ENCODE data around the gene UBE2G1. TPM values are rescaled to one million over a fixed set of nuclear protein-coding genes. Genes with fewer than 3 reads are reported as not detected.

UBE2G1 gene
- polyA plus RNA-seq, 1 donor (not counting 4 experiments of a cell fraction or from before 2014, with no cell fraction given), result 86.2 TPM

GRCh38 chr17:4406386-4406785 lies 39.9 kb upstream of the UBE2G1 start:
- H4K20me1 ChIP-seq (ENCODE audit: control insufficient read depth, extremely low read depth, insufficient read depth, low read length), result no peaks in the 10 kb centered on the region
- no peak for DNase-seq (ENCODE audit: low read depth, low spot score)
- H3K9ac ChIP-seq (ENCODE audit: control insufficient read depth, extremely low read depth, insufficient read depth, low read length), result no peak overlapping the region
- no peak for FAIRE-seq
- H3K4me3 ChIP-seq (ENCODE audit: control insufficient read depth in 2 of 3, extremely low read depth in 1 of 3, insufficient read depth in 2 of 3, low read depth in 1 of 3, low read length in 3 of 3), result no peak overlapping the region
- H3K27me3 ChIP-seq (ENCODE audit: control insufficient read depth, extremely low read depth, insufficient read depth, low read length), result no peaks in the 10 kb centered on the region
- H3K36me3 ChIP-seq (ENCODE audit: control insufficient read depth in 2 of 2, extremely low read depth in 1 of 2, insufficient read depth in 2 of 2, low read length in 2 of 2), result no peaks in the 10 kb centered on the region
- dilution Hi-C loops (cut with MboI; ENCODE audit: extremely low pct_ligation_motif_present, low sequenced_read_pairs), result loop anchor here (25.0 kb wide), 1 partner anchor 94 kb away; no protein-coding TSS in a partner anchor
- H3K27ac ChIP-seq (ENCODE audit: control insufficient read depth, insufficient read depth, low read length), result no peak overlapping the region
- no peaks in the 10 kb centered on the region for H3K79me2 ChIP-seq (ENCODE audit: control insufficient read depth, insufficient read depth, low read length)
- no peak overlapping the region for H2AFZ ChIP-seq (ENCODE audit: control insufficient read depth, low read length)
- H3K9me3 ChIP-seq (ENCODE audit: control insufficient read depth, low read depth, low read length), result no peaks in the 10 kb centered on the region
- H3K9me1 ChIP-seq (ENCODE audit: control insufficient read depth, extremely low read depth, insufficient read depth, low read length), result no peaks in the 10 kb centered on the region
- peaks cover 20% of the 10 kb centered on the region for H3K4me1 ChIP-seq (ENCODE audit: control insufficient read depth, extremely low read depth, insufficient read depth, low read length)
- TF ChIP-seq EZH2 (IDR thresholded peaks at IDR 0.05; ENCODE audit: low read length), result no peak
- TF ChIP-seq, protein P1, sequence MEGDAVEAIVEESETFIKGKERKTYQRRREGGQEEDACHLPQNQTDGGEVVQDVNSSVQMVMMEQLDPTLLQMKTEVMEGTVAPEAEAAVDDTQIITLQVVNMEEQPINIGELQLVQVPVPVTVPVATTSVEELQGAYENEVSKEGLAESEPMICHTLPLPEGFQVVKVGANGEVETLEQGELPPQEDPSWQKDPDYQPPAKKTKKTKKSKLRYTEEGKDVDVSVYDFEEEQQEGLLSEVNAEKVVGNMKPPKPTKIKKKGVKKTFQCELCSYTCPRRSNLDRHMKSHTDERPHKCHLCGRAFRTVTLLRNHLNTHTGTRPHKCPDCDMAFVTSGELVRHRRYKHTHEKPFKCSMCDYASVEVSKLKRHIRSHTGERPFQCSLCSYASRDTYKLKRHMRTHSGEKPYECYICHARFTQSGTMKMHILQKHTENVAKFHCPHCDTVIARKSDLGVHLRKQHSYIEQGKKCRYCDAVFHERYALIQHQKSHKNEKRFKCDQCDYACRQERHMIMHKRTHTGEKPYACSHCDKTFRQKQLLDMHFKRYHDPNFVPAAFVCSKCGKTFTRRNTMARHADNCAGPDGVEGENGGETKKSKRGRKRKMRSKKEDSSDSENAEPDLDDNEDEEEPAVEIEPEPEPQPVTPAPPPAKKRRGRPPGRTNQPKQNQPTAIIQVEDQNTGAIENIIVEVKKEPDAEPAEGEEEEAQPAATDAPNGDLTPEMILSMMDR (optimal IDR thresholded peaks at IDR 0.05 in 1 of 3, IDR thresholded peaks at IDR 0.05 in 1 of 3, conservative IDR thresholded peaks at IDR 0.05 in 1 of 3; ENCODE audit: extremely low read depth in 1 of 3, insufficient read depth in 2 of 3, low read length in 3 of 3), result no peak
- H3K4me2 ChIP-seq (ENCODE audit: control insufficient read depth, extremely low read depth, insufficient read depth, low read depth, low read length), result no peak overlapping the region

DNA sequence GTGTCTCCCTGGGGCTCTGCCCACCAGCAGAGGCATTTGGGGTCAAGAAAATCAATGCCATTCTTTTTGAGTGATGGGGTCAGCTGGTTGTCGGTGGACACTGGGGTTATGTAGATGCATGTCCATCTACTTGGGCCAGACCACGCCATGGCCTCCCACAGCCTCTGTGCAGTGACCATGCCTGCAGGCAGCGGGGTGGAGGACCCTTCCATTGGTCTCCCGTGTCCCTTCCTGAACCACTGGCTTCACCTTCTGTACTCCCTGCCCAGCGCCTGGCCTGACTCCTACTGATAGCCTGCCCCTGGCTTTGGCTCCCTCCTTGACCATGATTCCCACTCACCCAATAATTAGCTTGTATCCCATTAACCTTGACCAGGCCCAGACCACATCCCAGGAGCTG lies 39.2 kb upstream of the UBE2G1 start:
- Histone ChIP-seq H3K4me2 (ENCODE audit: control insufficient read depth, extremely low read depth, insufficient read depth, low read depth, low read length) (no peak overlapping the region), H3K4me1 (ENCODE audit: control insufficient read depth, extremely low read depth, insufficient read depth, low read length) (peaks cover 20% of the 10 kb centered on the region), H3K9me3 (ENCODE audit: control insufficient read depth, low read depth, low read length) (no peaks in the 10 kb centered on the region), H4K20me1 (ENCODE audit: control insufficient read depth, extremely low read depth, insufficient read depth, low read length) (no peaks in the 10 kb centered on the region), H3K27ac (ENCODE audit: control insufficient read depth, insufficient read depth, low read length) (no peak overlapping the region), H3K9ac (ENCODE audit: control insufficient read depth, extremely low read depth, insufficient read depth, low read length) (no peak overlapping the region), H2AFZ (ENCODE audit: control insufficient read depth, low read length) (no peak overlapping the region), H3K79me2 (ENCODE audit: control insufficient read depth, insufficient read depth, low read length) (no peaks in the 10 kb centered on the region), H3K27me3 (ENCODE audit: control insufficient read depth, extremely low read depth, insufficient read depth, low read length) (no peaks in the 10 kb centered on the region), H3K9me1 (ENCODE audit: control insufficient read depth, extremely low read depth, insufficient read depth, low read length) (no peaks in the 10 kb centered on the region), H3K4me3 (ENCODE audit: control insufficient read depth in 2 of 3, extremely low read depth in 1 of 3, insufficient read depth in 2 of 3, low read depth in 1 of 3, low read length in 3 of 3) (no peak overlapping the region), H3K36me3 (ENCODE audit: control insufficient read depth in 2 of 2, extremely low read depth in 1 of 2, insufficient read depth in 2 of 2, low read length in 2 of 2) (no peaks in the 10 kb centered on the region)
- FAIRE-seq (no peak), DNase-seq (ENCODE audit: low read depth, low spot score) (no peak)
- no peak for TF ChIP-seq EZH2 (IDR thresholded peaks at IDR 0.05; ENCODE audit: low read length)
- TF ChIP-seq, protein P1 (optimal IDR thresholded peaks at IDR 0.05 in 1 of 3, IDR thresholded peaks at IDR 0.05 in 1 of 3, conservative IDR thresholded peaks at IDR 0.05 in 1 of 3; ENCODE audit: extremely low read depth in 1 of 3, insufficient read depth in 2 of 3, low read length in 3 of 3), result no peak
- dilution Hi-C loops (cut with MboI; ENCODE audit: extremely low pct_ligation_motif_present, low sequenced_read_pairs), result loop anchor here (25.0 kb wide), 1 partner anchor 93 kb away; no protein-coding TSS in a partner anchor
